SU-DHL-6 (cell line): ENCODE measurements around the gene HK2.

Experiments used
- H2AFZ ChIP-seq: fragments of 200-600 bp; sonication (generic); 2 replicates; pipeline ENCODE4 v1.6.1; 2014; ENCODE audit warnings: low read depth, mild to moderate bottlenecking, moderate library complexity, mixed read lengths, antibody characterized with exemption, low read length; ENCODE audit not compliant: severe bottlenecking
- H3F3A ChIP-seq: fragments of 200-600 bp; shearing (Covaris generic); 2 replicates; pipeline ENCODE4 v1.6.0; 2016; ENCODE audit warnings: antibody characterized with exemption, mild to moderate bottlenecking; ENCODE audit not compliant: insufficient read depth
- H3K27ac ChIP-seq: fragments of 200-600 bp; sonication (generic); 2 replicates; pipeline ENCODE4 v1.5.1; 2016; ENCODE audit warnings: low read depth, mild to moderate bottlenecking, low read length, moderate library complexity, mixed read lengths
- H3K27me3 ChIP-seq: fragments of 200-600 bp; sonication (generic), shearing (Covaris generic); 2 replicates; pipeline ENCODE4 v1.6.0; 2014; ENCODE audit warnings: mild to moderate bottlenecking, low read length
- H3K36me3 ChIP-seq: fragments of 200-600 bp; sonication (generic); 2 replicates; pipeline ENCODE4 v1.6.1; 2014; ENCODE audit warnings: mild to moderate bottlenecking, low read length, mixed read lengths
- H3K4me2 ChIP-seq: fragments of 300-600, 200-600 bp; shearing (Covaris generic), sonication (generic); 2 replicates; pipeline ENCODE4 v1.6.0; 2014; ENCODE audit warnings: low read length, low read depth, mild to moderate bottlenecking; ENCODE audit not compliant: poor library complexity, severe bottlenecking
- H3K4me3 ChIP-seq: fragments of 200-600 bp; sonication (generic); 2 replicates; pipeline ENCODE4 v1.5.1; 2014; ENCODE audit warnings: antibody characterized with exemption, low read length, mild to moderate bottlenecking, mixed read lengths; ENCODE audit not compliant: insufficient read depth, poor library complexity, severe bottlenecking
- H3K79me2 ChIP-seq: fragments of 200-600 bp; sonication (generic); 2 replicates; pipeline ENCODE4 v1.6.1; 2014; ENCODE audit warnings: mild to moderate bottlenecking, low read length, moderate library complexity; ENCODE audit not compliant: insufficient read depth
- H3K9ac ChIP-seq: fragments of 200-600 bp; sonication (generic); 2 replicates; pipeline ENCODE4 v1.7.0; 2014; ENCODE audit warnings: mild to moderate bottlenecking, low read length
- H3K9me2 ChIP-seq: fragments of 200-600 bp; sonication (generic); replicated peaks from 2 replicates; pipeline ENCODE4 v1.6.1; 2014; ENCODE audit warnings: low read length; ENCODE audit not compliant: insufficient read depth
- H3K9me3 ChIP-seq: fragments of 200-600 bp; sonication (generic); 2 replicates; pipeline ENCODE4 v1.6.1; 2014; ENCODE audit warnings: low read length, mixed read lengths; ENCODE audit not compliant: insufficient read depth
- H4K20me1 ChIP-seq: fragments of 200-600 bp; sonication (generic); 2 replicates; pipeline ENCODE4 v1.6.1; 2014; ENCODE audit warnings: low read depth, mild to moderate bottlenecking, antibody characterized with exemption, low read length, moderate library complexity, mixed read lengths
- EZH2phosphoT487 ChIP-seq: fragments of 200-600 bp; sonication (generic), shearing (Covaris generic); conservative IDR thresholded peaks from 2 replicates; pipeline ENCODE4 v1.6.1; 2018; ENCODE audit warnings: mild to moderate bottlenecking, antibody characterized with exemption, low read length, moderate library complexity, mixed read lengths
- TF ChIP-seq, protein P1 (sequence below): fragments of 200-600 bp; sonication (generic); IDR thresholded peaks from one replicate; pipeline ENCODE4 v1.5.1; 2017; ENCODE audit warnings: antibody characterized with exemption, mild to moderate bottlenecking, low read length, moderate library complexity; ENCODE audit not compliant: insufficient read depth, poor library complexity, severe bottlenecking

The HK2 gene

DNA sequence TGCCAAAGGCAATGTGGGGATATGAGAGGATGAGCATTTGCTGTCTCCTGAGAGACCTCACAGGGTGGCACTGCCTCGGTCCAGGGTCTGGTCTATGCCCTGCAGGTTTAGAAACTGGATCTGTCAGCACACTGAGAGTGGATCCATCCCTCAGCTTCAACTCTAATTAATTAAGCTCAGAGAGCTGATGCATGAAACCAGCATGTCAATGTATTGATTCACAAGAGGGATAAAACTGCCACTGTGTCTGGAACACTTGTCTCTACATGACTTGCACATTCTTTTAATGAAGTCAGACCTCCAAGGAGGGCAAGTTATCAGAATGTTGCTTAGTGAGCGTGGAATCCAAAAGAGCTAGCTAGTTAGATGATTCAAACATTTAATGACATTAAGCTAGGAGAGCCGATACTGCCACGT, 102.1 kb downstream of the HK2 start:
- no peak overlapping the region for H3K4me3 ChIP-seq
- H3F3A ChIP-seq: no peaks in the 10 kb centered on the region
- H3K27ac ChIP-seq: no peak overlapping the region
- no peaks in the 10 kb centered on the region for H3K9me2 ChIP-seq
- H3K9ac ChIP-seq: no peak overlapping the region
- no peaks in the 10 kb centered on the region for H3K27me3 ChIP-seq
- H3K9me3 ChIP-seq: no peaks in the 10 kb centered on the region
- no peaks in the 10 kb centered on the region for H4K20me1 ChIP-seq
- no peaks in the 10 kb centered on the region for H3K36me3 ChIP-seq
- no peak overlapping the region for H3K4me2 ChIP-seq
- H2AFZ ChIP-seq: no peak overlapping the region
- no peak for TF ChIP-seq EZH2phosphoT487
- TF ChIP-seq, protein P1, sequence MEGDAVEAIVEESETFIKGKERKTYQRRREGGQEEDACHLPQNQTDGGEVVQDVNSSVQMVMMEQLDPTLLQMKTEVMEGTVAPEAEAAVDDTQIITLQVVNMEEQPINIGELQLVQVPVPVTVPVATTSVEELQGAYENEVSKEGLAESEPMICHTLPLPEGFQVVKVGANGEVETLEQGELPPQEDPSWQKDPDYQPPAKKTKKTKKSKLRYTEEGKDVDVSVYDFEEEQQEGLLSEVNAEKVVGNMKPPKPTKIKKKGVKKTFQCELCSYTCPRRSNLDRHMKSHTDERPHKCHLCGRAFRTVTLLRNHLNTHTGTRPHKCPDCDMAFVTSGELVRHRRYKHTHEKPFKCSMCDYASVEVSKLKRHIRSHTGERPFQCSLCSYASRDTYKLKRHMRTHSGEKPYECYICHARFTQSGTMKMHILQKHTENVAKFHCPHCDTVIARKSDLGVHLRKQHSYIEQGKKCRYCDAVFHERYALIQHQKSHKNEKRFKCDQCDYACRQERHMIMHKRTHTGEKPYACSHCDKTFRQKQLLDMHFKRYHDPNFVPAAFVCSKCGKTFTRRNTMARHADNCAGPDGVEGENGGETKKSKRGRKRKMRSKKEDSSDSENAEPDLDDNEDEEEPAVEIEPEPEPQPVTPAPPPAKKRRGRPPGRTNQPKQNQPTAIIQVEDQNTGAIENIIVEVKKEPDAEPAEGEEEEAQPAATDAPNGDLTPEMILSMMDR: no peak
- no peaks in the 10 kb centered on the region for H3K79me2 ChIP-seq

- Histone ChIP-seq H2AFZ (no peak overlapping the region), H3K4me3 (no peak overlapping the region), H3K9me2 (no peaks in the 10 kb centered on the region), H3K79me2 (no peaks in the 10 kb centered on the region), H3K36me3 (no peaks in the 10 kb centered on the region), H3K27ac (no peak overlapping the region), H3K27me3 (no peaks in the 10 kb centered on the region), H3K9me3 (no peaks in the 10 kb centered on the region), H3K9ac (no peak overlapping the region), H4K20me1 (no peaks in the 10 kb centered on the region), H3K4me2 (no peak overlapping the region), H3F3A (no peaks in the 10 kb centered on the region)
- no peak for TF ChIP-seq EZH2phosphoT487
- TF ChIP-seq, protein P1: no peak
These were observed 103.4 kb downstream of the HK2 start for GRCh38 chr2:74937221-74937880.

GRCh38 chr2:74938264-74938663, 104.3 kb downstream of the HK2 start:
- TF ChIP-seq EZH2phosphoT487: no peak
- TF ChIP-seq, protein P1: no peak
- Histone ChIP-seq H3K4me3 (no peak overlapping the region), H3K9me2 (no peaks in the 10 kb centered on the region), H3K79me2 (no peaks in the 10 kb centered on the region), H3K36me3 (no peaks in the 10 kb centered on the region), H3K9ac (no peak overlapping the region), H2AFZ (no peak overlapping the region), H3K4me2 (no peak overlapping the region), H4K20me1 (no peaks in the 10 kb centered on the region), H3K9me3 (no peaks in the 10 kb centered on the region), H3F3A (no peaks in the 10 kb centered on the region), H3K27ac (no peak overlapping the region), H3K27me3 (no peaks in the 10 kb centered on the region)
